Epithelial cell of esophagus (primary cell): ENCODE results near the gene TRMT10B.
A peak's percentile ranks its signal among the peaks of the same experiment; 100 is the strongest.

Experiments used
- DNase-seq: peaks from one replicate; pipeline ENCODE4 v3.0.0; 2010; ENCODE audit warnings: low read depth
- H3K4me3 ChIP-seq: 2 replicates; pipeline ENCODE4 v1.5.1; 2011; ENCODE audit warnings: mild to moderate bottlenecking, low read length, control low read depth
- CTCF ChIP-seq: IDR thresholded peaks from 2 replicates; pipeline ENCODE4 v1.5.1; 2011; ENCODE audit warnings: low read depth, mild to moderate bottlenecking, low read length, control low read depth, inconsistent platforms; ENCODE audit not compliant: insufficient read depth; ENCODE audit errors: missing control alignments

Gene TRMT10B

GRCh38 chr9:37784616-37785483, 31.2 kb downstream of the TRMT10B start, which contains the start of gene EXOSC3:
Gene EXOSC3 (minus strand): TSS chr9:37785064. CDS start chr9:37785044, 20 bp downstream.
- peak; percentile 95 for DNase-seq
- TF ChIP-seq CTCF = no peak
- peak within 1 kb of the TSS; percentile 96 for H3K4me3 ChIP-seq

GRCh38 chr9:37787059-37787458, 33.5 kb downstream of the TRMT10B start:
- TF ChIP-seq CTCF = no peak
- no peak for DNase-seq
- H3K4me3 ChIP-seq = no peak overlapping the region

- DNase-seq = no peak
- H3K4me3 ChIP-seq = no peak overlapping the region
- TF ChIP-seq CTCF = no peak
Observed at GRCh38 chr9:37788332-37788731, 34.7 kb downstream of the TRMT10B start.

GRCh38 chr9:37790096-37790495, 36.5 kb downstream of the TRMT10B start:
- TF ChIP-seq CTCF = no peak
- no peak overlapping the region for H3K4me3 ChIP-seq
- DNase-seq = no peak

- H3K4me3 ChIP-seq = no peak overlapping the region
- DNase-seq = no peak
- TF ChIP-seq CTCF = no peak
Observed at GRCh38 chr9:37792122-37792521, 38.5 kb downstream of the TRMT10B start.

- no peak overlapping the region for H3K4me3 ChIP-seq
- no peak for TF ChIP-seq CTCF
- DNase-seq = no peak
Observed at GRCh38 chr9:37796232-37796631, 42.6 kb downstream of the TRMT10B start.

- no peak for TF ChIP-seq CTCF
- no peak for DNase-seq
- no peak overlapping the region for H3K4me3 ChIP-seq
Observed at GRCh38 chr9:37798677-37799076, 45.1 kb downstream of the TRMT10B start.
